T-helper 2 cell treated with Interferon-gamma antibody and Interleukin-4, amounts not matched to agents 5 μg/mL and 100 μg/mL, for 36 hours (primary cell): ENCODE results near the gene BTG3.

Experiments
- DNase-seq: peaks from one replicate; pipeline ENCODE4 v3.0.0; 2021; ENCODE audit warnings: low spot score
- H3K27ac Mint-ChIP-seq: one replicate; pipeline ENCODE4 v1.8.0; 2021; ENCODE audit warnings: mild to moderate bottlenecking, mixed read lengths
- H3K27me3 Mint-ChIP-seq: one replicate; pipeline ENCODE4 v1.8.0; 2021; ENCODE audit warnings: low read depth, mixed read lengths
- H3K36me3 Mint-ChIP-seq: one replicate; pipeline ENCODE4 v1.8.0; 2021; ENCODE audit warnings: low read depth, mixed read lengths
- H3K4me1 Mint-ChIP-seq: one replicate; pipeline ENCODE4 v1.8.0; 2021; ENCODE audit warnings: low read depth, mixed read lengths
- H3K4me3 Mint-ChIP-seq: one replicate; pipeline ENCODE4 v1.8.0; 2022; ENCODE audit warnings: mild to moderate bottlenecking, moderate library complexity, mixed read lengths
- H3K9me3 Mint-ChIP-seq: one replicate; pipeline ENCODE4 v1.8.0; 2021; ENCODE audit warnings: mixed read lengths

The BTG3 gene

GRCh38 chr21:17612565-17613241 lies at the start of gene BTG3:
Gene BTG3 (minus strand): TSS chr21:17612901. CDS start chr21:17609144, 3,757 bp downstream.
- H3K36me3 Mint-ChIP-seq: peaks cover 28% of the 10 kb centered on the region
- H3K4me3 Mint-ChIP-seq: peak within 1 kb of the TSS; percentile 93
- peak within 1 kb of the TSS; percentile 97 for H3K27ac Mint-ChIP-seq
- peak; percentile 84 for DNase-seq
- no peaks in the 10 kb centered on the region for H3K9me3 Mint-ChIP-seq
- H3K4me1 Mint-ChIP-seq: peaks cover 47% of the 10 kb centered on the region
- H3K27me3 Mint-ChIP-seq: no peaks in the 10 kb centered on the region

DNA sequence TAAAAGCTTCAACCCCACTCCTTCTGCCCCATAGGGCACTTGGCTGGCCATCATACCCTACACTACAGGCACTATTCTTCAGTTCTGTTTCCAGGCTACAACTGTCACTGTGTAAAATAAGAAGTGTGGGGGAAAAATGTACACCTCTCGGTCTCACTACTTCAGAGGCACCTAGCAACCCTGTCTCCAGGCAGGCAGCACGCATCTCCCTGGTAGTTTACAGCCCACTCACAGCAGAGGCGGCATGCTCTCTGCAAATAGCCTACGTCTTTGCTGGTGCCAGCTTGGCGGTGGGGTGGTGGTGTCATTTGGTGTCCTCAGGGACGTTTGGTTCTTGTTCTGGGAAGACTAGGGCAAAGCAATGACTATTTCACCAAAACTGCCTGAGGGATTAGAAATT lies 48.2 kb upstream of the BTG3 start:
- H3K27me3 Mint-ChIP-seq: no peaks in the 10 kb centered on the region
- no peaks in the 10 kb centered on the region for H3K9me3 Mint-ChIP-seq
- H3K36me3 Mint-ChIP-seq: no peaks in the 10 kb centered on the region
- no peak overlapping the region for H3K27ac Mint-ChIP-seq
- H3K4me1 Mint-ChIP-seq: no peaks in the 10 kb centered on the region
- H3K4me3 Mint-ChIP-seq: no peak overlapping the region
- DNase-seq: no peak

DNA sequence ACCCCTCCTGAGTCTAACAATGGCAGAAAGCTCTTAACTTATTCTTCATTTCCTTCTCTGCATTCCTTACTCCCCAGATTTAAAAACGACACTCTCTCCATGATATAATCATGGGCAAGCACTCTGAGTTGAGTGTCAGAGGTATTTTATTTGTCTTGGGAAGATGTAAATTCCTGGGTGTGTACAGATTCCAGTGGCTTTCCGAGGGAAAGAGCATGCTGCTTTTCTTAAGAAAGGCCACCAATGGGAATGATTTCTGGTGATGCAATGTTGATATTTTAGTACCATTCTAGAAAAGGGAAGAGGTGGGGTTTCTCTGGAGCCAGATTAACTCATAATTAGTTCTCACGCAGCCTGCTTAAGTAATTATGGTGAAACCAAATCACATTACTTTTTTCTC lies 47.8 kb upstream of the BTG3 start:
- no peak for DNase-seq
- Mint-ChIP-seq H3K4me1 (no peaks in the 10 kb centered on the region), H3K4me3 (no peak overlapping the region), H3K27ac (no peak overlapping the region), H3K36me3 (no peaks in the 10 kb centered on the region), H3K27me3 (no peaks in the 10 kb centered on the region), H3K9me3 (no peaks in the 10 kb centered on the region)

- Mint-ChIP-seq H3K4me1 (no peaks in the 10 kb centered on the region), H3K9me3 (no peaks in the 10 kb centered on the region), H3K4me3 (no peak overlapping the region), H3K27ac (no peak overlapping the region), H3K27me3 (no peaks in the 10 kb centered on the region), H3K36me3 (no peaks in the 10 kb centered on the region)
- no peak for DNase-seq
These were observed 46.2 kb upstream of the BTG3 start for GRCh38 chr21:17658931-17659330.

DNA sequence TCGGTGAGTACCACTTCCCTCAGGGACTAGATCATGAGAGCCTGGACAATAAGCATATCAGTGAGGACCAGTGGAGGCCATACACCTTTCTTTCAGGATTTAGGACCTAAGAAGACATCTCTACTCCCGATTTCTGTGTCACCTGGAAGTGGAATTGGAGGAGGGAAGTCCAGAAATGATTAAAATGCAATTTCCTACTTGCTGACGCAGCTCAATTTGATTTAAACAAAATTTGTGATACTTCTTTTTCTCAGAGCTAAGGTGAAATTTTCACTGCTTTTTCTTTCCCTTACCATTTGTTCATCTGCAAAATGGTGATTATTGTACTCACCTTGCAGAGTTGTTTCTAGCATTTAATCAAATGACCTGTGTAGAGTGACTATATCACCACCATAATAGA lies 38.8 kb upstream of the BTG3 start:
- Mint-ChIP-seq H3K36me3 (no peaks in the 10 kb centered on the region), H3K27me3 (peaks cover 4% of the 10 kb centered on the region), H3K4me1 (no peaks in the 10 kb centered on the region), H3K4me3 (no peak overlapping the region), H3K9me3 (no peaks in the 10 kb centered on the region), H3K27ac (no peak overlapping the region)
- DNase-seq: no peak

DNA sequence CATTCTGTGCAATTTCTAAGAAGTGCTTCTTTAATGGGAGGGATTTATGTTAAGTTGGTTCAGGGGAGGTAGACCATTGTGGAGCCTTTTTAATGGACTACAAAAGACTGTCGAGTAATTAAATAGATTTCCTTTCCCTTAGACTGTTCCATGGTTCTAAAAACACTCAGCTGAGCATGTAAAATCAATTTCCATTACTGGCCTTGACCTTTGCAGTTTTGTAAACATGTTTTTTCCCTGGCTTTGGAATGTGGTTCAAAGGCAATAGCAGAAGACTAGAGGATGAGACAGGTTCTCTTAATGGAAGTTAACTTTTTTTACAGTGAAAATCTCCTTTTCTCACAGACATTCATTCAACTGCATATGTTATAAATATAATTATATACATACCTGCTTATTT lies 37.6 kb upstream of the BTG3 start:
- H3K36me3 Mint-ChIP-seq: no peaks in the 10 kb centered on the region

DNA sequence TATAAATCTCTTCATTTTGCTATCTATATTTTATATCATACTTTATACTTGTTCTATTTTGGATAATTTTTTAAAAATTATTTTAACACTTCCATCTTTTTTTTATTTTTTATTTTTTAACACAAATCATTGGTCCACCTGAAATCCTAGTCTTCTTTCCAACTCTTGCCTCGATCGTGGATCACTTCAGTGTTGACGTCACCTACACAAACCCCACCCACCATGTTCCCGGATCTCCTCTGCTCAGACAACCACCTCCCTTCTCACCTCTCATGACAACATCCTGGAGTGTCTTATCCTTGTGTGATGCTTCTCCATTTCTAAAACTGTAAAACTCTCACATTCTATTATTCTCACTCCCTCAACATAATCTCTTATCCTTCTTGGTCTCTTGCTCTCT lies 34.1 kb upstream of the BTG3 start:
- H3K36me3 Mint-ChIP-seq: no peaks in the 10 kb centered on the region
- DNase-seq: no peak
- peaks cover 4% of the 10 kb centered on the region for H3K27me3 Mint-ChIP-seq
- no peak overlapping the region for H3K4me3 Mint-ChIP-seq
- no peaks in the 10 kb centered on the region for H3K4me1 Mint-ChIP-seq
- no peak overlapping the region for H3K27ac Mint-ChIP-seq
- H3K9me3 Mint-ChIP-seq: no peaks in the 10 kb centered on the region

More for the DNA sequence above, 37.6 kb upstream of the BTG3 start:
- Mint-ChIP-seq H3K27me3 (peaks cover 4% of the 10 kb centered on the region), H3K4me1 (no peaks in the 10 kb centered on the region), H3K9me3 (no peaks in the 10 kb centered on the region), H3K4me3 (no peak overlapping the region), H3K27ac (no peak overlapping the region)
- no peak for DNase-seq

- Mint-ChIP-seq H3K36me3 (no peaks in the 10 kb centered on the region), H3K27me3 (peaks cover 3% of the 10 kb centered on the region), H3K9me3 (peaks cover 4% of the 10 kb centered on the region), H3K27ac (no peak overlapping the region), H3K4me1 (no peaks in the 10 kb centered on the region), H3K4me3 (no peak overlapping the region)
- DNase-seq: no peak
These were observed 31.5 kb upstream of the BTG3 start for GRCh38 chr21:17644186-17644585.

DNA sequence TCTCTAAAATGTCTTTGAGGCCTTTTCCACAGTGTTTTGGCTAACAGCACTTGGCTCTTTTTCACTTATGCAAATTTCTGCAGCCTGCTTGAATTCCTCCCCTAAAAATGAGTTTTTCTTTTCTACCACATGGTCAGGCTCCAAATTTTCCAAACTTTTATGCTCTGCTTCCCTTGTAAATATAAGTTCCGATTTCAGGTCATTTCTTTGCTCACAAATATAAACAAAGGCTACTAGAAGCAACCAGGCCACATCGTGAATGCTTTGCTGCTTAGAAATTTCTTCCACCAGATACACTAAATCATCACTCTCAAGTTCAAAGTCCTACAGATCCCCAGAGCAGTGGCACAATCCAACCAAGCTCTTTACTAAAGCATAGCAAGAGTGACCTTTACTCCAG lies 28.1 kb upstream of the BTG3 start:
- H3K36me3 Mint-ChIP-seq: no peaks in the 10 kb centered on the region
- no peak overlapping the region for H3K27ac Mint-ChIP-seq
- H3K4me3 Mint-ChIP-seq: no peak overlapping the region
- peaks cover 4% of the 10 kb centered on the region for H3K9me3 Mint-ChIP-seq
- DNase-seq: no peak
- no peaks in the 10 kb centered on the region for H3K4me1 Mint-ChIP-seq
- H3K27me3 Mint-ChIP-seq: no peaks in the 10 kb centered on the region

DNA sequence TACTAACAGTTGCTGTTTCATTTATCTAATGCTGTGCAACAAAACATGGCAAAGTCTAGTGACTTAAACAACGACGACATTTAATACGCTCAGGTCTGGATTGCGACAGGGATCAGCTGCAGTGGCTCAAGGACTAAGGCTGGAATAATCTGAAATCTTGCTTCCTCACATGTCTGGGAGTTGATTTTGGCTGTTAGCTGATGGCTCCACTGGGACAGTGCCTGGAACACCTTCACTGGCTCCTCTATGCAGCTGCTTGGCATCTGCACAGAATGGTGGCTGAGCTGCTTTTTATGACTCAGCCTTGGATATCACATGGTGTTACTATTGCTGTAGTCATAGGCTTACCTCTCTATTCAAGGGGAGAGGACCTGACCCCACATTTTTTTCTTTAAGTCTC lies 24.0 kb upstream of the BTG3 start:
- Mint-ChIP-seq H3K36me3 (no peaks in the 10 kb centered on the region), H3K27me3 (no peaks in the 10 kb centered on the region), H3K4me1 (no peaks in the 10 kb centered on the region), H3K27ac (no peak overlapping the region), H3K4me3 (no peak overlapping the region), H3K9me3 (peaks cover 4% of the 10 kb centered on the region)
- DNase-seq: no peak

- no peaks in the 10 kb centered on the region for H3K27me3 Mint-ChIP-seq
- no peak overlapping the region for H3K27ac Mint-ChIP-seq
- no peaks in the 10 kb centered on the region for H3K36me3 Mint-ChIP-seq
- no peak overlapping the region for H3K4me3 Mint-ChIP-seq
- no peak for DNase-seq
- no peaks in the 10 kb centered on the region for H3K4me1 Mint-ChIP-seq
- no peaks in the 10 kb centered on the region for H3K9me3 Mint-ChIP-seq
These were observed 18.5 kb upstream of the BTG3 start for GRCh38 chr21:17631195-17631594.

- no peaks in the 10 kb centered on the region for H3K36me3 Mint-ChIP-seq
- no peak overlapping the region for H3K27ac Mint-ChIP-seq
- no peaks in the 10 kb centered on the region for H3K9me3 Mint-ChIP-seq
- H3K4me1 Mint-ChIP-seq: no peaks in the 10 kb centered on the region
- peaks cover 25% of the 10 kb centered on the region for H3K27me3 Mint-ChIP-seq
- no peak overlapping the region for H3K4me3 Mint-ChIP-seq
- no peak for DNase-seq
These were observed 9.3 kb upstream of the BTG3 start for GRCh38 chr21:17622018-17622417.

DNA sequence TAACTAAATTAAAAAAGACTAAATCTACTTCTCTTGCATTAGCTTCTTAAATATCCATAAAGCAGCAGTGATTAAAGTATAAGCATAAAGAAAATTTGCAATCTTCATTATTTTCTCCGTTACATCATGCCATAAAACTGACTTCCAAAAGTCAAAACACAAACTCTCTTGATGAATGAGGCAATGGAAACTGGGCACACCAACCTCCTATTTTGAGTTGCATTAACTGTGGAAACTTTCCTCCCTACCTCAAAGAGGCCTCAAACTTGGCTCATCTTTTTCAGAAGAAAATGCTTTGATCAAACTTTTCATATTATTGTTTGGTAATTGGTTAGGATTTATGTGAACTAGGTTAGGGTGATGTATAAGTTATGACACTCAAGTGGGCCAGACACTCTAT lies 4.1 kb upstream of the BTG3 start:
- Mint-ChIP-seq H3K27ac (no peak overlapping the region), H3K27me3 (peaks cover 5% of the 10 kb centered on the region), H3K36me3 (no peaks in the 10 kb centered on the region), H3K9me3 (no peaks in the 10 kb centered on the region), H3K4me1 (peaks cover 16% of the 10 kb centered on the region), H3K4me3 (no peak overlapping the region)
- DNase-seq: no peak

DNA sequence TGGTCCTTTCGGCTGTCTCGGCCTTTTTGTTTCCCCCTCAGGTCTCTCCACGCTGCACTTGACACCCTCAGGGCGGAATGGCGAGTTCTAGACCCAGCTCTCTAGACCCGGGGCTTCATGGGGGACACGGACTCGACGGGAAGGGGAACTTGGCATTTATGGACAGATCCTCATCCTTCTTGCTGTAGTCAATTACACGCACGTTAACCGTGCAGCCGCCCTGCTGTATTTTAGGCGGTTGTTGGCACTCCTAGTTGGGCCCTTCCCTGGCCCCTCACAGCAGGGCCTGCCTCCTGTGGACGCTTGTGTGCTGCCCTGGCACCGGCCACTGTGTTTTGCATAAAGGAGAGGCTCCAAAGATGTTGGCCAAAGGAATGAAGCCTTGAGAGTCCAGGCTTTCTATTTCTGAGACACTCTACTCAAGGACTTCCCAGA lies 558 bp upstream of the BTG3 start:
- peaks cover 22% of the 10 kb centered on the region for H3K36me3 Mint-ChIP-seq
- peak; percentile 5 for DNase-seq
- H3K27ac Mint-ChIP-seq: peak overlapping the region; percentile 82
- peak overlapping the region; percentile 81 for H3K4me3 Mint-ChIP-seq
- H3K27me3 Mint-ChIP-seq: no peaks in the 10 kb centered on the region
- no peaks in the 10 kb centered on the region for H3K9me3 Mint-ChIP-seq
- H3K4me1 Mint-ChIP-seq: peaks cover 42% of the 10 kb centered on the region

DNA sequence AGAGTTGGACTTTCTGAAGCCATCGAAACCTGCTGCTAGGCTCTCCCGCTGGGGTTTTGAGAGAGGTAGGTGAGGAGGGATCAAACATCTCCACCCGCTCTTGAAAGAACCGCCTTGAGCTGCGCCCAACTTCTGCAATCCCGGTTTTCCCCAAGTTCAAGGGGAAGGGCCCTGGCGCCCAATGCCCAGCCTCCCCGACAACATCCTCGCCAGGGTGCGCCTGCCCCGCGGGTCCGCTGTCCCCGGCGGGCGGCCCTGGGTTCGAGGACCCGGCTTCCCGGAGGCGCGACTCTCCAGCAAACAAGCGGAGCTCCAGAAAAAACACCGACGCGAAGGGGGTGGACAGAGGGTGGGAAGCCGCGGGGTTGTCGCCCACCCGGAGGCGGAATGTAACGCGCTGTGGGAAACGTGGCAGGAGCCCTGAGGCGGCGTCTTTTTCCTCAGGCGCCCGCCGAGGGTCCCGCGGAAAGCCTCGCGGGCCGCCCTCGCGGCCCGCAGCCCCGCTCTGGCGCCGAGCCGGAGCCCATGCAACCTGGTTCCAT lies 607 bp downstream of the BTG3 start:
- Mint-ChIP-seq H3K4me3 (peak overlapping the region; percentile 93), H3K36me3 (peaks cover 34% of the 10 kb centered on the region), H3K27ac (peak overlapping the region; percentile 97), H3K4me1 (peaks cover 51% of the 10 kb centered on the region), H3K27me3 (no peaks in the 10 kb centered on the region), H3K9me3 (no peaks in the 10 kb centered on the region)
- peak; percentile 18 for DNase-seq
